Cerebellar cortex (tissue), 1 donor: Measurements from ENCODE around the gene TVP23A.
"Not testable (repeated sequence)": the region's sequence is repeated elsewhere in the genome, so short reads cannot be mapped to it uniquely, and the experiment has no call there.

ENCODE experiments used
- DNase-seq: peaks from one replicate; pipeline ENCODE4 v3.0.0-alpha.2; 2015; ENCODE audit warnings: low spot score

TVP23A gene

GRCh38 chr16:10799736-10800135 is 18.9 kb downstream of the TVP23A start:
- no peak for DNase-seq

DNA sequence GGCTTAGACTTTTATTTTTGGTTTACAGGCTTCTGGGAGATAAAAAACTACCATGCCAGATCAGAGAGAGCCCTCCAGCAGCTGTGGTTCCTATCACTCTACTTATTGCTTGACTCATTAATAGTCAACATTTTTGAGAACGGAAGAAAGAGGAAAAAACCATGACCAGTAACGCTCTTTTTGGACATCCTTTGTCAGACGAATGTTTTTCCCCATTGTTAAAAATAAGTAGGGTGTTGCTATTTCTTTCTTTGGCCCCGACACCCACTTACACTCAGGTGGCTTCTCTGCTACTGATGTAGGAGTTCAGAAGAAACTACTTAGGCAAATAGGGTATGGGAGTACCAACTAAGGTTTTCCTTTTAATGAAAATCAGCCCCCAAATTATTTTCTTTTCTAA is 27.5 kb downstream of the TVP23A start:
- no peak for DNase-seq

- not testable (repeated sequence) for DNase-seq
These were observed 30.0 kb downstream of the TVP23A start for GRCh38 chr16:10788630-10789029.

GRCh38 chr16:10787304-10787703 is 31.3 kb downstream of the TVP23A start:
- peak; percentile 3 for DNase-seq

DNA sequence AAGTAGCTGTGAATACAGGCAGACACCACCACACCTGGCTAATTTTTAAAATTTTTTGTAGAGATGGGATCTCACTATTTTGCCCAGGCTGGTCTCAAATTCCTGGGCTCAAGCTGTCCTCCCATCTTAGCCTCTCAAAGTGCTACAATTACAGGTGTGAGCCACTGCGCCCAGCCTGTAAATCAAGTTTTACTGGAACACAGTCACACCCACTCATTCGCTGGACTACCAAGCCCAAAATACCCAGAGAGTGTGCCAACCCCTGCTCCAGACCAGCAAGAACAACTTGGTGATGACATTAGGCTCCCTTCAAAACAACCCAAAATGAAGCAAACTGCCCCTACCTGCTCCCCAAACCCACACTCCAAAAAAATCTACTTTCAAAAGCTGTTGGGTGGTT is 36.0 kb downstream of the TVP23A start:
- DNase-seq, result no peak

GRCh38 chr16:10780628-10781027 is 38.0 kb downstream of the TVP23A start:
- DNase-seq, result no peak

DNA sequence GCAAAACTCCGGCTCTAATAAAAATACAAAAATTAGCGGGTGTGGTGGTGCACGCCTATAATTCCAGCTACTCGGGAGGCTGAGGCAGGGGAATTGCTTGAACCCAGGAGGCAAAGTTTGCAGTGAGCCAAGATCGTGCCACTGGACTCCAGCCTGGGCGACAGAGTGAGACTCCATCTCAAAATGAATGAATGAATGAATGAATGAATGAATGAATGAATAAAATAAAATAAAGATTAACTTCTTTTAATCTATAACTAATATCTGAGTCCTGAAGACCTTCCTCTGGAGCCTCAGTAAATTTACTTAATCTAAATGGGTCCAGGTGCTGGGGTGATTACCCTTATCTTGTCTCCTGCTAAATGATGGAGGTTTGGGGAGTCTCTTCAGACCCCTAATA is 38.7 kb downstream of the TVP23A start:
- DNase-seq, result not testable (repeated sequence)

DNA sequence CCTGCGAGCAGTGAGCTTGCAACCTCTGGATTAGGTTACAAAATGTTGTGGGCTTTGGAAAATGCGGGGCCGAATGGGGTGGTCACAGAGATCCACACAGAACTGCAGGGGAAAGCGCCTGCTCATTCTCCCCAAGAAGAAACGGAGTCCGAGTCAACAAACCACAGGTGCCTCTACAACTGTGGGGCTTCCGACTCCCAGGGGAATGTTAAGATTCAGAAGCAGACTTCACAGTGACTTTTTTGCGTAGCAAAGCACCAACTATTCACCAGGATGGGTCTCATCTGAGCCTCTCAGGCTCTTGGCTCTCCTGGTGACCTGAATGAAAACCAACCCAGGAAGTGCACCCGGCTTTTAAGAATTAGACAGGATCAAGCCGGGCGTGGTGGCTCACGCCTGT is 41.2 kb downstream of the TVP23A start:
- no peak for DNase-seq

GRCh38 chr16:10776923-10777322 is 41.7 kb downstream of the TVP23A start:
- DNase-seq, result not testable (repeated sequence)

- DNase-seq, result no peak
These were observed 42.3 kb downstream of the TVP23A start for GRCh38 chr16:10776280-10776679.

DNA sequence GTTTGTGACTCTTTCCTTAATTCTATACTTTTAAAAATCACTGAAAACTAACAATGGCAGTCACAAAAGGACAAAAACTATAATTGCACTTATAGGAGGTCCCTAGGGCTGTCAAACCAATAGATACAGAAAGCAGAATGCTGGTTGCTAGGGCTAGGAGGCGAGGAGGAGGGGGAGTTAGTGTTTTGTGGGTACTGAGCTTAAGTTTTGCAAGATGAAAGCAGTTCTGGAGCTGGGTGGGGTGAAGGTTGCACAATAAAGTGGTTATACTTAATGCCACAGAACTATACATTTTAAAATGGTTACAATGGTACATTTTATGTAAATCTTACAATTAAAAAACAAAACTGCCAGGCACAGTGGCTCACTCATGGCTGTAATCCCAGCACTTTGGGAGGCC is 47.7 kb downstream of the TVP23A start:
- DNase-seq, result no peak

DNA sequence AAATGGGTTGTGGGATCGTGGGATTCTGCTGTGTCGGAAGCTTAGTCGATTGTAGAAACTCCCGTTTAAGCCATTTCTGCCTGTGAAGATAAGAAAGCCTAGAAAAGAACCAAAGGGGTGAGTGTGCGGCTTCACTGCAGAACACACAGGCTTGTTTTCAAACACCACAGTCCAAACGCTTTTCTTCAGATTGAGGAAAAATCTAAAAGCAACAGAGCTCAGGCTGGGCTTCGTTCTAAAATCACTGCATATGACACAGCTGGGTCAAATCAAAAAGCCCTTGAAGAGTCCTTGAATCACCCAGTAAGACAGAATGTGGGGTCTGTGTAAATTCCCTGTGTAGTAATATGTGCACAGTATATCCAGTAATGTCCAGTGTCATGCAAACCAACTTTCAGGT is 49.2 kb downstream of the TVP23A start:
- no peak for DNase-seq

DNA sequence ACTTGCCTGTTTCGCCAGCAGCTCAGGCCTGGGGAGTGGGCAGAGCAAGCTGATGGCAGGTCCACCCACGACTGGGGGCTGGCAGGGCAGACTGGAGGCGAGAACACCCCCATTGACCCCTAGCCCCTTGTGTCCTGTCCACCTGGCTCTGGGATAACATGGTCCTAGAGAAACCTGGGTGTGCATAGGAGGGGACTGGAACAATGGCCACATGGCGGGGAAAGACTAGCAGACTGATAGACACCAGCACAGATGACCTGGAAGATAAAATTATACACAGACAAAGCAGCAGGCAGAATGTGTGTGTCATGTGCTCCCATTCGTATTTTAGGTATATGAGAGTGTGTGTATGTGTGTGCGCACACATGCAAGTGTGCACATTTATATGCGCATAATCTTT is 51.5 kb downstream of the TVP23A start:
- DNase-seq, result no peak

- DNase-seq, result no peak
These were observed 52.8 kb downstream of the TVP23A start for GRCh38 chr16:10765772-10766171.

- DNase-seq, result no peak
These were observed 55.1 kb downstream of the TVP23A start for GRCh38 chr16:10763456-10763855.

- no peak for DNase-seq
These were observed 56.1 kb downstream of the TVP23A start for GRCh38 chr16:10762336-10763016.

GRCh38 chr16:10761373-10761772 is 57.2 kb downstream of the TVP23A start:
- no peak for DNase-seq

GRCh38 chr16:10760858-10761257 is 57.7 kb downstream of the TVP23A start:
- no peak for DNase-seq

DNA sequence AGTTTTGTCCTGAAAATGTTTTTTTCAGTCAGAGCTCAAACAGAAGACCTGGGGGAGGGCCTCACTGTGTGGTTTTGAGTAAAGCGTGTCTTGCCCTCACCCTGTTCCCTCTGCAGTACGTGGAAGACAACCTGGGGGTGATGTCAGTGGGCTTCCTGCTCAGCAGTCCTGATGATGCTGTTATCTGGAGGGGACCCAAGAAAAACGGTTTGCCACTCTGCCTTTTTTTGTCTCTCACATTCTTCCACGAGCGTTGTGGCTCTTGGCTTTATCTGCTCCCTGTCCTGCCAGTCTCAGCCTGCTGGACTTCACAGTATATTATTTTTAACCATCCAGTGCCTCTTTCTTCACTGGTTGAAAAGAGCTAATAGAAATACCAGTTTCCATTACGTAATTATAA is 62.0 kb downstream of the TVP23A start:
- no peak for DNase-seq

DNA sequence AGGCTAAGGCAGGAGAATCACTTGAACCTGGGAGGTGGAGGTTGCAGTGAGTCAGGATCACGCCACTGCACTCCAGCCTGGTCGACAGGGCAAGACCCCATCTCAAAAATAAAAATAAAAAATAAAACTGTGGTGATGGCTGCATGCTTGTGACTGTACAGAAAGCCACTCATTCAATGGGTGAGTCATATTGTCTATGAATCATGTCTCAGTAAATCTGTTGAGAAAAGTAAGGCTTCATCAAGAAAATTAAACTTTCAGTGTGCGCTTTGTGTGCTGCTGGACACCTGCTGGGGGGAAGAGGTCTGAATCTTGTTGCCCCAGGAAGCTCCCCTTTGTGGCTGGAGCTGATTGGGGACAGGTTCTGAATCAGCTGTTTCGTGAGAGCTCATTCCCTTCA is 63.7 kb downstream of the TVP23A start:
- no peak for DNase-seq

DNA sequence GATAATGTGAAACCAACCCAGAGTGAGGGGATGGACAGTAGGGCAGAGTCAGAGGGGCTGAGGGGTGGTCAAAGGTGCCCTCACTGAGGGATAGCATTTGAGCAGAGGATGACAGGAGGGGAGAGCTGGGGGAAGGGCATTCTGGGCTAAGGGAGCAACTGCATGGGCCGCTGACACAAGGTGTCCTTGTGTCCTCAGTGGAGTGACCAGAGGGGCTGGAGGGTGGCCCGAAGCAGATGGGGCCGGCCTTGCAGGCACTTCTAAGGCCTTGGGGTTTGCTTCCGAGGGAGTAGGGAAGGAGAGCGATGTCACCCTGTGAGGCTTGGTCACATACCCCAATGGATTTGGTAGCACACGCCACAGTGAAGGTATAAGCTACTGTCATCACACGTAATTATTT is 64.9 kb downstream of the TVP23A start:
- DNase-seq, result no peak

DNA sequence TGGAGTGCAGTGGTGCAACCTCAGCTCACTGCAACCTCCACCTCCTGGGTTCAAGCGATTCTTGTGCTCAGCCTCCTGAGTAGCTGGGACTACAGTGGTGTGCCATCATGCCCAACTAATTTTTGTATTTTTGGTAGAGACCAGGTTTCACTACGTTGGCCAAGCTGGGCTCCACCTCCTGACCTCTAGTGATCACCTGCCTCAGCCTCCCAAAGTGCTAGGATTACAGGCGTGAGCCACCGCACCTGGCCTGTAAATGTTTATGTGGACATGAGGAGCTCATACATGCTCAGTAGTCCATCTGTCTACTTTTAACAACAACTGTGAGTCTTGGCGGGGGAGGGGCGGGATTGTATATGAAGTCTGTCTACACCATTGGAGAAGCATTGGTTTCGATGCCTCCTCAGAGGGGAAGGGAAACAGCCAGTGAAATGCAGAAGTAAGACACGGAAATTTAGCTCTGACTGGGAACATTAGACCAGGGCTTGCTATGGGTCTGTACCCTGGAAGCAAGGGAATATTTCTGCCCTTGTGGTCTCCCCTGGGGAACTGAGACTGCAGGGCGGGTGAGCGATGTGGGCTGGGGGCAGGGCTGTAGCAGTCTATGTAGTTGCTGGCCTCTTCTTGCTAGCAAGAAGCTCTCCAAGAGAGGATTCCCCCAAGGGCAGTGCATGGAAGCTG is 65.6 kb downstream of the TVP23A start:
- no peak for DNase-seq

DNA sequence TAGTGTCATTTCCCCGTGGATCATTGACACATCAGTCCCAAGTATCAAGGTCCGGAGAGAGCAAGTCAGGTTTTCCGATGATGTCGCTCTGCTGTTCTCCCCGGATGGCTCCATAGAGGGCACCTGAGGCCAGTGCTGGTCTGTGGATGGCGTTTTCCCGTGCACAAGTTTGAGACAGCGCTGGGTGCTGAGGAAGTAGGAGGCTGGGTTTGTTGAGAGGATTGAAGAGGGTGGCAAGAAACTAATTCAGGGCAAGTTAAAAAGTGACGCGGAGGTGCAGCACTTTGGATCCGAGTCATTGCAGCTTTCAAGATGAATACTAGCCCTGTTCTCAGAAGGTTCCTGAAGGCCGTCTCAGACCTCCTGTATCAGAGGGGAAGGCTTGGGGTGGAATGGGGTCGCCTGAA is 67.3 kb downstream of the TVP23A start:
- no peak for DNase-seq

DNA sequence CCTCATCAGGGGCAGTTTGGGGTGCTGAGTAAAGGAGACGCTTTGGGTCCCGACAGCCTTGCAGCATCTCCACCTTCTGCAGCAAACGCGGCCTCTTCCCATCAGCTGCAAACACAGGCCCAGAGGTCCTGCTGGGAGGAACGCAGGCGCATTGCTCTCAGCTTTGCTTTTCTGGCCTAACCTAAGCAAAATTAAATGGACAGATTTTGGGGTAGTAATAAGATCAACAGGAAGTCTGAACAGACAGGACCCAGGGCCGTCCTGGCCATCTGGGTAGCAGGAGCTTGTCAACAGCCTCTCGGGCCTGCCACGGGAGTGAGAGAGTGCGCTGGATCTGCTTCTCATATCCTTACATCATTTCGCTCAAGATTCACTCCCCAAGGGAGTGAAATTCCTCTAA is 67.8 kb downstream of the TVP23A start:
- DNase-seq, result peak; percentile 84
